OCI-LY1 (cell line): ENCODE data around the gene FOSB.

Experiments used
- H2AFZ ChIP-seq: fragments of 200-600 bp; sonication (generic), shearing (Covaris generic); 2 replicates; pipeline ENCODE4 v1.6.0; 2014; ENCODE audit warnings: antibody characterized with exemption, mild to moderate bottlenecking, low read length
- H3F3A ChIP-seq: fragments of 200-600 bp; sonication (generic), shearing (Covaris generic); 2 replicates; pipeline ENCODE4 v1.6.0; 2014; ENCODE audit warnings: mild to moderate bottlenecking, antibody characterized with exemption, low read length, moderate library complexity; ENCODE audit not compliant: insufficient read depth
- H3K27ac ChIP-seq: fragments of 200-600 bp; sonication (generic); 2 replicates; pipeline ENCODE4 v1.5.1; 2014; ENCODE audit warnings: low read length, mixed run types, mild to moderate bottlenecking, low read depth; ENCODE audit not compliant: poor library complexity, severe bottlenecking
- H3K27me3 ChIP-seq: fragments of 200-600 bp; sonication (generic); 2 replicates; pipeline ENCODE4 v1.6.0; 2014; ENCODE audit warnings: antibody characterized with exemption, mild to moderate bottlenecking, low read length, moderate library complexity; ENCODE audit not compliant: insufficient read depth
- H3K36me3 ChIP-seq: fragments of 200-600 bp; sonication (generic); 2 replicates; pipeline ENCODE4 v1.6.1; 2014; ENCODE audit warnings: mild to moderate bottlenecking, antibody characterized with exemption, low read length, moderate library complexity, mixed read lengths; ENCODE audit not compliant: insufficient read depth
- H3K4me1 ChIP-seq: fragments of 200-600 bp; sonication (generic); 2 replicates; pipeline ENCODE4 v1.5.1; 2014; ENCODE audit warnings: mild to moderate bottlenecking, low read length, moderate library complexity; ENCODE audit not compliant: insufficient read depth, severe bottlenecking
- H3K4me2 ChIP-seq: fragments of 200-600 bp; sonication (generic), shearing (Covaris generic); 2 replicates; pipeline ENCODE4 v1.6.1; 2014; ENCODE audit warnings: low read length
- H3K4me3 ChIP-seq: fragments of 200-600 bp; sonication (generic); 2 replicates; pipeline ENCODE4 v1.5.1; 2014; ENCODE audit warnings: low read length, low read depth, mild to moderate bottlenecking, mixed read lengths; ENCODE audit not compliant: poor library complexity, severe bottlenecking
- H3K79me2 ChIP-seq: fragments of 200-600 bp; shearing (Covaris generic); 2 replicates; pipeline ENCODE4 v1.6.1; 2016; ENCODE audit warnings: mixed run types, low read length, mixed read lengths; ENCODE audit not compliant: insufficient read depth
- H3K9ac ChIP-seq: fragments of 200-600 bp; sonication (generic), shearing (Covaris generic); 2 replicates; pipeline ENCODE4 v1.6.1; 2014; ENCODE audit warnings: mild to moderate bottlenecking, low read length, mixed read lengths
- H3K9me2 ChIP-seq: fragments of 200-600 bp; sonication (generic), shearing (Covaris generic); 2 replicates; pipeline ENCODE4 v1.6.1; 2014; ENCODE audit warnings: low read depth, mild to moderate bottlenecking, low read length, mixed read lengths
- H3K9me3 ChIP-seq: fragments of 200-600 bp; shearing (Covaris generic); 2 replicates; pipeline ENCODE4 v1.6.1; 2014; ENCODE audit warnings: low read length, mixed read lengths
- H4K20me1 ChIP-seq: fragments of 200-600 bp; sonication (generic), shearing (Covaris generic); 2 replicates; pipeline ENCODE4 v1.6.0; 2016; ENCODE audit warnings: mild to moderate bottlenecking, low read length; ENCODE audit not compliant: insufficient read depth
- CTCF ChIP-seq: fragments of 200-600 bp; sonication (generic), shearing (Covaris generic); IDR thresholded peaks from 2 replicates; pipeline ENCODE4 v1.5.1; 2017; ENCODE audit warnings: mild to moderate bottlenecking, antibody characterized with exemption, low read length, moderate library complexity, mixed read lengths
- EZH2 ChIP-seq: fragments of 200-600 bp; sonication (generic), shearing (Covaris generic); IDR thresholded peaks from 2 replicates; pipeline ENCODE4 v1.8.0; 2017; ENCODE audit warnings: borderline replicate concordance, mixed run types, mild to moderate bottlenecking, antibody characterized with exemption, low read length, moderate library complexity, mixed read lengths

The FOSB gene

DNA sequence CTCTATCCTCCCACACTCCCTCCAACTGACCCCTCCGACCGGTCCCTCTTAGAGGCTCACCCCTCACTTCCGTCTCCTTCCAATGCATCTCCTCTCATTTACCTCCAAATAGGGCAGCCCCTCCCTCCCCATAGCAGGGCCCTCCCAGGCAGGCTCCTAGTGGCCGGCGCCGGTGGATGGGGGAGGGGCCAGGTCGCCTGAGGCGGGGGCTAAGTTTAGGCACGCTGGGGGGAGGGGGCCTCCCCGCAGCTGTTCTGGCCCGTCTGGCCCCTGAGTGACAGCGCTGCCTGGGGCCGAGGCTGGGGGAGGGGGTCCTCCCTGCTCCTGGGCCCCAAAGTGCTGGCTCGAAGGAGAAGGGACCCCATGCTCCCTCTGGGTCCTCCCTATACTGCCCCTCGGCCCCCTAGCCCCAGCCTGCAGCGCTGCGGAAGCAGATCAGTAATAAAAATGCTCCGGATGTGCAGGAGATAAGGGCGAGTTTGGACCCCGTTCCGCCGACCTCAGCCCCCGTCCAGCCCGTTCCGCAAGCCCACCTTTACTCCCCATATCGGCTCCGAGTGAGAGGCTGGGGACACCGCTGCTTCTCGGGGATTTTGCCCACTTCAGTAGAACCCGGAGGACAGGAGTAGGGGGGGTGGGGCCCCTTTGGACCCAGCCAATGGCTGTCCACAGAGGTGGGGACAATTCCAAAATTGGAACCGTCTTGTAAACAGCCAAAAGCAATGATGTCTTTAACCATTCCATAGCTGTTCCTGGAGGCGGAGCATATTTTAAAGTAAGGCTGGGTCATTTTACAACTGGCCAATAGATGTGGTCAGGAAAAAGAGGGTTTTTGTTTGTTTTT lies 25.1 kb downstream of the FOSB start:
- H3K27me3 ChIP-seq, result 0 out of 2 replicates have a peak, but pooled peaks cover 4% of the 10 kb centered on the region
- no peaks in the 10 kb centered on the region for H3K9me3 ChIP-seq
- no peaks in the 10 kb centered on the region for H4K20me1 ChIP-seq
- H3F3A ChIP-seq, result peaks cover 1% of the 10 kb centered on the region; the same call in 1 of the 2 replicates
- H3K9me2 ChIP-seq, result no peaks in the 10 kb centered on the region
- 0 out of 2 replicates have a peak overlapping the region, but pooled peaks have one; percentile 35 for H2AFZ ChIP-seq
- peaks cover 27% of the 10 kb centered on the region for H3K4me1 ChIP-seq
- peak overlapping the region; percentile 70 for H3K4me2 ChIP-seq
- H3K4me3 ChIP-seq, result peak overlapping the region; percentile 60
- H3K36me3 ChIP-seq, result no peaks in the 10 kb centered on the region
- H3K9ac ChIP-seq, result peak overlapping the region; percentile 60
- TF ChIP-seq CTCF (no peak), EZH2 (no peak)
- peak overlapping the region; percentile 28 for H3K27ac ChIP-seq
- H3K79me2 ChIP-seq, result no peaks in the 10 kb centered on the region

DNA sequence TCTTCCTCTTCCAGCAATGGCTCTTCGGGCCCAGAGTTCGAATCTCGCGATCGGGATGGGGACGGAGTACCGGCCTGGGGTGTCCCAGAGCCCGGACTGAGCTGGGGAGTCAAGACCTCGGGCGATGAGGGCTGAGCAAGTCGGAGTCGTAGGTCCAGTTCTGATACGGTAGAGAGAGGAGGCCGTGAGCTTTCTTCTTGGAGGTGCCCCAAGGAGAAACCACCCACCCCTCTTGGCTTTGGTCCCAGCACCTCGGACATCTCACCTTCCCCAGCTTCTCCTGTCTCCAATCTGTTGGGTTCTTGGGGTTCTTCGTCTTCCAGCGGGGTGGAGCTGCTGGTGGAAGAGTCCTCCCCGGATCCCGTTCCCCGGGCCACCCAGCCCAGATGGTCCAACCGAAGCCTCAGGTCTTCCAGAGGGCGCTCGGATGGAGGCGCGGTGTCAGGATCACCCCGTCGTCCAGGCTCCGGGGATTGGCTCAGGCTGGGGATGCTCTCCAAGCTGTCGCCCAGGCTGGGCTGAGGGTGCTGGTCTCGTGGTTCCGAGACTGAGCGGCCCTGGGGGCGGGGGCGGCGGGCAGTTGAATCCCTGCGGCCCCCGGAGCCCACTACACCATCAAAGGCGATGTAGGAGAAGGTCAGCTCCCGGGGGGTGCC lies 26.6 kb downstream of the FOSB start:
- no peak overlapping the region for H3K4me2 ChIP-seq
- no peaks in the 10 kb centered on the region for H3K79me2 ChIP-seq
- no peaks in the 10 kb centered on the region for H3K9me2 ChIP-seq
- H2AFZ ChIP-seq, result no peak overlapping the region
- H3K9me3 ChIP-seq, result no peaks in the 10 kb centered on the region
- peaks cover 5% of the 10 kb centered on the region; the same call in 1 of the 2 replicates for H3F3A ChIP-seq
- H3K36me3 ChIP-seq, result no peaks in the 10 kb centered on the region
- H3K4me1 ChIP-seq, result peaks cover 39% of the 10 kb centered on the region
- no peak overlapping the region for H3K4me3 ChIP-seq
- no peaks in the 10 kb centered on the region for H4K20me1 ChIP-seq
- TF ChIP-seq EZH2, result no peak
- no peak for TF ChIP-seq CTCF
- 0 out of 2 replicates have a peak, but pooled peaks cover 4% of the 10 kb centered on the region for H3K27me3 ChIP-seq
- no peak overlapping the region for H3K27ac ChIP-seq
- no peak overlapping the region for H3K9ac ChIP-seq

- 0 out of 2 replicates have a peak, but pooled peaks cover 4% of the 10 kb centered on the region for H3K27me3 ChIP-seq
- no peaks in the 10 kb centered on the region for H3K9me2 ChIP-seq
- peaks cover 39% of the 10 kb centered on the region for H3K4me1 ChIP-seq
- peaks cover 5% of the 10 kb centered on the region; the same call in 1 of the 2 replicates for H3F3A ChIP-seq
- no peak overlapping the region for H3K4me2 ChIP-seq
- H3K4me3 ChIP-seq, result no peak overlapping the region
- no peaks in the 10 kb centered on the region for H3K36me3 ChIP-seq
- no peaks in the 10 kb centered on the region for H3K9me3 ChIP-seq
- no peaks in the 10 kb centered on the region for H3K79me2 ChIP-seq
- H4K20me1 ChIP-seq, result no peaks in the 10 kb centered on the region
- no peak overlapping the region for H3K27ac ChIP-seq
- TF ChIP-seq CTCF (no peak), EZH2 (no peak)
- no peak overlapping the region for H2AFZ ChIP-seq
- no peak overlapping the region for H3K9ac ChIP-seq
These were observed 27.4 kb downstream of the FOSB start for GRCh38 chr19:45495178-45495577.
